Sigmoid colon (tissue), 7 donors: ENCODE results near the gene ZNF575. TPM values are rescaled to one million over a fixed set of nuclear protein-coding genes. Genes with fewer than 3 reads are reported as not detected.

Experiments used
- DNase-seq: peaks from one replicate; pipeline ENCODE4 v3.0.0-alpha.2; 2019
- H3K27ac ChIP-seq, 4 donors: fragments of 200-600 bp; sonication (generic); one replicate each; pipeline ENCODE4 v1.5.1; 2016 to 2019; ENCODE audit warnings: mild to moderate bottlenecking in 1 of 4
- H3K27me3 ChIP-seq, 3 donors: fragments of 200-600 bp; sonication (generic); one replicate each; pipeline ENCODE4 v1.5.1; 2019; ENCODE audit warnings: mild to moderate bottlenecking in 1 of 3
- H3K36me3 ChIP-seq, 4 donors: fragments of 200-600 bp; sonication (generic); one replicate each; pipeline ENCODE4 v1.5.1; 2016 to 2019
- H3K4me1 ChIP-seq, 4 donors: fragments of 200-600 bp; sonication (generic); one replicate each; pipeline ENCODE4 v1.5.1; 2017 to 2019
- H3K4me3 ChIP-seq, 4 donors: fragments of 200-600 bp; sonication (generic); one replicate each; pipeline ENCODE4 v1.5.1; 2017 to 2019; ENCODE audit warnings: mild to moderate bottlenecking in 2 of 4, moderate library complexity in 1 of 4
- H3K9me3 ChIP-seq, 4 donors: fragments of 200-600 bp in 3 of 4; sonication (generic) in 3 of 4; one replicate each; pipeline versions ENCODE4 v1.5.1 to v1.6.1; 2013 to 2019
- CTCF ChIP-seq, 4 experiments: fragments of 450-650 bp in 3 of 4; fragments of 200-600 bp in 1 of 4; IDR thresholded peaks; one replicate each; pipeline ENCODE4 v1.5.1; 2016 to 2019; ENCODE audit warnings: antibody characterized with exemption in 4 of 4, mild to moderate bottlenecking in 3 of 4, moderate library complexity in 2 of 4
- EP300 ChIP-seq, 4 donors: sonication (generic); formaldehyde crosslinking; IDR thresholded peaks; one replicate each; pipeline ENCODE4 v1.6.1; 2017; ENCODE audit warnings: antibody characterized with exemption in 4 of 4
- POLR2A ChIP-seq, 2 donors: fragments of 450-650 bp; IDR thresholded peaks; one replicate each; pipeline ENCODE4 v1.6.1; 2016; ENCODE audit warnings: antibody characterized with exemption in 2 of 2, mild to moderate bottlenecking in 2 of 2, moderate library complexity in 2 of 2
- POLR2AphosphoS5 ChIP-seq, 4 donors: sonication (generic); formaldehyde crosslinking; IDR thresholded peaks; one replicate each; pipeline ENCODE4 v1.6.1; 2017; ENCODE audit warnings: antibody characterized with exemption in 4 of 4
- WGBS, 2 donors: extraction: QIAGEN DNeasy Blood & Tissue Kit; methylation state at CpG; one replicate each; pipeline ENCODE4 v1.1.7; 2013; 5-methylcytosine and 5-hydroxymethylcytosine counted together
- intact Hi-C: fragments of 100-400 bp; cut with DNase I; formaldehyde crosslinking; loops from one replicate; pipeline ENCODE4 v1.15.1; 2023
- polyA plus RNA-seq, 3 donors: library from polyadenylated mRNA; stranded (reverse); fragments of 200-250 nt; gene quantifications; one replicate each; pipeline ENCODE4 v1.2.3, GENCODE V29; 2013
- total RNA-seq, 4 donors: library from RNA; depleted of rRNA; stranded (reverse); fragments of >200 nt; gene quantifications; one replicate each; pipeline ENCODE4 v1.1.0, GENCODE V29; 2016
- donor health status: healthy with polysubstance abuse.
- donor health status: Bipolar disorder and iron deficiency.
- donor health status: healthy.

Gene ZNF575
- total and polyA plus RNA-seq, 7 donors = 0.14 to 4.2 (median 4.1) TPM; not detected in 3

GRCh38 chr19:43532571-43532961 is 422 bp upstream of the ZNF575 start:
- Histone ChIP-seq H3K4me1 (peaks cover 0 to 43% (median 37%) of the 10 kb centered on the region in 4 donors), H3K36me3 (no peaks in the 10 kb centered on the region), H3K27ac (peak overlapping the region; percentile 93 to 98 (median 96)), H3K27me3 (no peaks in the 10 kb centered on the region), H3K9me3 (no peaks in the 10 kb centered on the region), H3K4me3 (peak overlapping the region; percentile 37 to 66 (median 56))
- WGBS, 2 donors = 0 to 1% methylated on average over 16 of the region's 16 CpGs
- TF ChIP-seq CTCF (IDR thresholded peaks at IDR 0.05) (no peak), POLR2AphosphoS5 (IDR thresholded peaks at IDR 0.05) (no peak), POLR2A (IDR thresholded peaks at IDR 0.05) (no peak), EP300 (IDR thresholded peaks at IDR 0.05) (no peak)
- intact Hi-C loops = loop anchor here (5.0 kb wide), 1 partner anchor 135 kb away; no protein-coding TSS in a partner anchor
- peak; percentile 80 for DNase-seq

DNA sequence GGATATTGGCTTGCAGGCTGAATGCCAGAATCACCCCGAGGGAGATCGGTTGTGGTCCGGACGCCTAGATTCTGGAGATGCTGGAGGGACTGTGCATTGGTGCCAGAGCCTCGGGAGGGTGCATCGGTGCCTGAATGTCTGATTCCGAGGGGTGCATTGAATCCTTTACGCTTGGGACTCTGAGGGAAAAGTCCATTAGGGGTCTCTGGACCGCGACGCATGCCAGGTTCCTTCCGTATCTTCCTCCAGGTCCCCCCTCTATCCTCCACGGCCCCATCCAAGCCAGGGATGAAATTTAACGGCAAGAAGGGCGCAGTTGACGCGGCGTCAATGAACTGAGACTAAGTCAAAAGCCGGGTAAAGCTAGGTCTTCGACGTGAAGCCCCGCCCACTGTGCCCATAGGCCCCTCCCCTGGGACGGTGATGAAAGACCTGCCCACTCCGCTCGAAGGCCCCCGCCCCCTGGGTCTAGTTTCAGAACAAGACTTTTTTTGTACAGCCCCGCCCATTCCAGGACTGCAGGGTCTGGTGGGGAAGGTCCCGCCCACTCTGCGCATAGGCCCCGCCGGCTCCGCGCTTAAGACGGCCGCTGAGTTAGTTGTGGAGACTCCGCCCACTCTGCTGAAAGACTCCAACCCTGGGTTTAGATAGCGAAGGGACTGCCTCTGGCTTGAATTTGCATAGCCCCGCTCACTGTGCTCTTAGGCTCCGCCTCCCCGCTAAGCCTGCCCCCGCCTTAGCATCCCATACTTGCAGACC is 737 bp downstream of the ZNF575 start:
- TF ChIP-seq POLR2A (IDR thresholded peaks at IDR 0.05) = no peak
- peak in 1 of 4 donors; percentile 6 for TF ChIP-seq EP300 (IDR thresholded peaks at IDR 0.05)
- no peak for TF ChIP-seq CTCF (IDR thresholded peaks at IDR 0.05)
- TF ChIP-seq POLR2AphosphoS5 (IDR thresholded peaks at IDR 0.05) = peak; percentile 9 to 72 (median 55)
- DNase-seq = peak; percentile 100
- H3K27me3 ChIP-seq = no peaks in the 10 kb centered on the region
- intact Hi-C loops = loop anchor here (1.0 to 5.0 kb wide), 3 partner anchors 63 to 134 kb away; partner anchors contain the start of genes IRGQ and ZNF576
- peaks cover 0 to under 1% (median 0%) of the 10 kb centered on the region in 4 donors for H3K9me3 ChIP-seq
- H3K36me3 ChIP-seq = peaks cover 0 to 10% (median 7%) of the 10 kb centered on the region in 4 donors
- H3K4me1 ChIP-seq = peaks cover 0 to 34% (median 29%) of the 10 kb centered on the region in 4 donors
- 1% methylated on average over 41 of the region's 41 CpGs for WGBS, 2 donors
- H3K27ac ChIP-seq = peak overlapping the region; percentile 93 to 98 (median 96)
- H3K4me3 ChIP-seq = peak overlapping the region; percentile 37 to 66 (median 56)

GRCh38 chr19:43534305-43534815 is 1.4 kb downstream of the ZNF575 start:
- WGBS, 2 donors = 38 to 43% methylated on average over 17 of the region's 17 CpGs

More at GRCh38 chr19:43534305-43534815, 1.4 kb downstream of the ZNF575 start:
- DNase-seq = no peak
- Histone ChIP-seq H3K27ac (peak overlapping the region; percentile 93 to 98 (median 96)), H3K36me3 (peaks cover 0 to 16% (median 14%) of the 10 kb centered on the region in 4 donors), H3K9me3 (peaks cover 0 to 7% (median 0%) of the 10 kb centered on the region in 4 donors), H3K4me3 (peak overlapping the region; percentile 37 to 66 (median 56)), H3K27me3 (no peaks in the 10 kb centered on the region), H3K4me1 (peaks cover 0 to 34% (median 29%) of the 10 kb centered on the region in 4 donors)
- TF ChIP-seq POLR2A (IDR thresholded peaks at IDR 0.05) (no peak), POLR2AphosphoS5 (IDR thresholded peaks at IDR 0.05) (peak in 2 of 4 donors; percentile 8 to 23), EP300 (IDR thresholded peaks at IDR 0.05) (no peak), CTCF (IDR thresholded peaks at IDR 0.05) (no peak)
- intact Hi-C loops = loop anchor here (1.0 to 5.0 kb wide), 3 partner anchors 62 to 133 kb away; partner anchors contain the start of genes IRGQ and ZNF576
